Measurements from ENCODE around the gene CYFIP1.

- TF ChIP-seq CTCF (IDR thresholded peaks at IDR 0.05; ENCODE audit: low read depth, low read length): no peak
- no peak for TF ChIP-seq EZH2phosphoT487 (IDR thresholded peaks at IDR 0.05; ENCODE audit: low read depth)
Observed at GRCh38 chr15:22916606-22917350, 63.4 kb downstream of the CYFIP1 start.
